GM12873 (cell line): ENCODE measurements around the gene ARHGAP4.
A peak's percentile ranks its signal among the peaks of the same experiment; 100 is the strongest.

Experiments used
- TF ChIP-seq, protein P1 (sequence below): IDR thresholded peaks from 2 replicates; pipeline ENCODE4 v1.5.1; 2012; ENCODE audit warnings: low read depth, mild to moderate bottlenecking, moderate library complexity, low read length, control low read depth; ENCODE audit not compliant: insufficient read depth; ENCODE audit errors: missing control alignments

ARHGAP4 gene

DNA sequence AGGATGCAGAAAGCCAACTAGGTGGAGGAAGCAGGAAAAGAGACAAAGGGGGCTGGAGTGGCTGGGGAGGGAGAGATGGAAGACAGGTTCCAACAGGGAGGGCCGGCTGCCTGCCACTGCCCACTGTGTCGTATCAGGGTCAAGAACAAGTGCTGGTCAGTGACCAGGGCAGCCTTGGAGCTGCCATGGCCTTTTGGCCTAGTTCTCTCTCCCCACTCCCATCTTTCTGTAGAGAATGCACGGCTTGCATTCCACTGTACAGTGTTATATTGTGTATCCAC, 52.0 kb downstream of the ARHGAP4 start:
- TF ChIP-seq, protein P1, sequence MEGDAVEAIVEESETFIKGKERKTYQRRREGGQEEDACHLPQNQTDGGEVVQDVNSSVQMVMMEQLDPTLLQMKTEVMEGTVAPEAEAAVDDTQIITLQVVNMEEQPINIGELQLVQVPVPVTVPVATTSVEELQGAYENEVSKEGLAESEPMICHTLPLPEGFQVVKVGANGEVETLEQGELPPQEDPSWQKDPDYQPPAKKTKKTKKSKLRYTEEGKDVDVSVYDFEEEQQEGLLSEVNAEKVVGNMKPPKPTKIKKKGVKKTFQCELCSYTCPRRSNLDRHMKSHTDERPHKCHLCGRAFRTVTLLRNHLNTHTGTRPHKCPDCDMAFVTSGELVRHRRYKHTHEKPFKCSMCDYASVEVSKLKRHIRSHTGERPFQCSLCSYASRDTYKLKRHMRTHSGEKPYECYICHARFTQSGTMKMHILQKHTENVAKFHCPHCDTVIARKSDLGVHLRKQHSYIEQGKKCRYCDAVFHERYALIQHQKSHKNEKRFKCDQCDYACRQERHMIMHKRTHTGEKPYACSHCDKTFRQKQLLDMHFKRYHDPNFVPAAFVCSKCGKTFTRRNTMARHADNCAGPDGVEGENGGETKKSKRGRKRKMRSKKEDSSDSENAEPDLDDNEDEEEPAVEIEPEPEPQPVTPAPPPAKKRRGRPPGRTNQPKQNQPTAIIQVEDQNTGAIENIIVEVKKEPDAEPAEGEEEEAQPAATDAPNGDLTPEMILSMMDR, result no peak

DNA sequence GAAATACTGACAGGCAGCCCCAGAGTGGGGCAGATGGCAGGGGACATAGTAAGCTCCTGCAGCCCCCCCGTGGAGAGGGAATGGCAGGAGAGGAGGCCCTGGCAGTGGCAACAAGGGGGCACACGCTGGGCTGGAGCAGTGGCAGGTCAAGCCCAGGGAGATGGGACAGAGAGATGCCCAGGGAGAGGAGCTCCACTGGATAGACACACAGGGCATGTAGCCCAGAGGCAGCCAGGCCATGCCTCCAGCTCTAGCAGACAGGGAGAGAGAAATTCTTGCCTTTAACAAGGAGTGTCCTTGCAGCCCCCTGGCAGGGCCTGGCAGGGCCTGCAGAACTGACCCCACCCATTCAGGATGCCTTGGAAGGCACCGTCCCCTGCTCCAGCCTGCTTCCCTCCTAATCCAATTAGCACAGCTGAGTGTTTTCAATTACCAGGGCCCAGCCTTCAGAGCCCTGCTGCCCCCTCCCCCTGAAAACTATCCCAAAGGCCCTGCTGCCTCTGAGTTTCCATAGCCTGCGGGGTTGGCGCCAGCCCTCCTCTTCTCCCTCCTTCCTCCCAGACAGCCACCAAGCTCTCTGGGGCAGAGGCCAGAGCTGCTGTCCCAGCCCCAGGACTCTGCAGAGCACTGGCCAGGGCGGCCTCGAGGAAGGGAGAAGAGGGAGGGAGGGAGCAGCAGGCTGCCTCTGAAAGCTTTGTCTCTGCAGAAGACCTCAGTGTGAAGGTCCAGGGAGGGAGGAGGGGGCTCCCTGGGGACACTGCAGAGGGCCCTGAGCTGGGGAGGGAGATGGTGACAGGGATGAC, 52.6 kb downstream of the ARHGAP4 start:
- TF ChIP-seq, protein P1, result no peak

DNA sequence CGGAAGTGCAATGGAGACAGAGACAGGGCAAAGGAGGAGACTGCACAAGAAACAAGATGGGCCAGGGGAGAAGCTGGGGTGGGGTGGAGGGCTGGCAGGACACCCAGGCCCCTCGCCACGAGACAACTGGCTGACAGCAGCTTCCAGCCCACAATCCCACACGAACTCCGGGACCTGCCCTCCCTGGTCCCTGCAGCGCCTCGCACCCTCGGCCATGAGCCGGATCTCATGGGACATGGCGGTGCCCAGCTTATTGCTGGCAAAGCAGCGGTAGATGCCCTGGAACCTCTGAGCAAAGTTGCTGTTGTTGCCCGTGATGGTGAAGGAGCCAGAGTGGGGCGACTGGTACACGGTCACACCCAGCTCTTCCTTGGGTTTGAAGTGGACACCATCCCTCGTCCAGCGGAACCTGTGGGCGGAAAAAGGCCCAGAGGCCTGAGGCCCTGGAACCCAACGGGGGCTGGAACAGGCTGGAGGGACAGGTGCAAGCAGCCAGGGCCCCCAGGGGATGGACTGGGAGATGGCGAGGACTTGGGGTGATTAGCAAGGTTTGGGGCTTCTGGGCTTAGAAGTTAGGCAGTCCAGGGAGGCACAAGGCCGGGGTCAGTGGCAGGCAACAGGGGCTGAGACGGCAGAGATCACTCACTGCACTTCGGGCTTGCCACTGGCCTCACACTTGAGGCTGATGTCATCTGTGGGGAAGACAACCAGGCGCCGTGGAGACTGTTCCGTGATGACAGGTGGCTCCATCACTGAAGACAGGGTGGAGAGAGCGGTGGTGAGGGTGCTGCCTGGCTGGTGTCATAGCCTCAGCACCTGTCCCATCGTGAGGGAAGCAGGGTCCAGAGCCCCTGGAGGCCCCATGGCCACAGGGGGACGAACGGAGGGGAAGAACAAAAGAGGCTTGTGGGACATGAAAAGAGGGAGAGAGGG, 53.9 kb downstream of the ARHGAP4 start:
- TF ChIP-seq, protein P1, result no peak

- TF ChIP-seq, protein P1, result no peak
Measured at GRCh38 chrX:153871451-153871850, 54.6 kb downstream of the ARHGAP4 start.

DNA sequence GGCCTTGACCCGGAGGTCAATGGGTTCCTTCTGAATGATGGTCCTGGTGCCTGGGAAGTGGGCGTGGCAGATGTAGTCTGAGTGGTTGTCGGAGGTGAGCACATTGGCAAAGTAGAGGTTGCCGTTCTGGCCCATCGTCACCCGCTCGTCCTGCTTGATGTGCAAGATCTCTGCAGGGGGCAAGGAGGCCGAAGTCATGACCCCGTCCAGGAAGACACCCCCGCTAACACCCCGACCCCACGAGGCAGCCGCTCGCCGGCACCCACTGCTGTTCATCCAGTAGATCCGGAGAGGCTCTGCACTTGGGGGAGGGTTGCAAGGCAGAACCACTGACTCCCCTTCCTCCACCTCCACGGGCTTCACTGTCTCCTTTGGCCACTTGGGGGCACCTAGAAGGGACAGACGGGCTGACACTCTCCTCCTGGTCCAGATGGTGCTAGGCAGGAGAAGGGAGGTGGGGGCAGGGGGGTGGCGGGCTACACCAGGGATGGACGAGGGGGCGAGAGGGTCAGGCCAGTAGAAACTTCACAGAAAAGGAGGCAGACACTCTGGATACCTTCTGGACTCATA, 55.2 kb downstream of the ARHGAP4 start:
- TF ChIP-seq, protein P1, result peak; percentile 11

- TF ChIP-seq, protein P1, result no peak
Measured at GRCh38 chrX:153870288-153870690, 55.8 kb downstream of the ARHGAP4 start.
